ENCODE data around the gene IDH3B. TPM values are rescaled to one million over a fixed set of nuclear protein-coding genes. Genes with fewer than 3 reads are reported as not detected.

The IDH3B gene
- total and polyA plus RNA-seq, 2 of the 13 experiments (the other 11 are each of a cell fraction or from before 2014, with no cell fraction given), result 215 to 254 TPM

DNA sequence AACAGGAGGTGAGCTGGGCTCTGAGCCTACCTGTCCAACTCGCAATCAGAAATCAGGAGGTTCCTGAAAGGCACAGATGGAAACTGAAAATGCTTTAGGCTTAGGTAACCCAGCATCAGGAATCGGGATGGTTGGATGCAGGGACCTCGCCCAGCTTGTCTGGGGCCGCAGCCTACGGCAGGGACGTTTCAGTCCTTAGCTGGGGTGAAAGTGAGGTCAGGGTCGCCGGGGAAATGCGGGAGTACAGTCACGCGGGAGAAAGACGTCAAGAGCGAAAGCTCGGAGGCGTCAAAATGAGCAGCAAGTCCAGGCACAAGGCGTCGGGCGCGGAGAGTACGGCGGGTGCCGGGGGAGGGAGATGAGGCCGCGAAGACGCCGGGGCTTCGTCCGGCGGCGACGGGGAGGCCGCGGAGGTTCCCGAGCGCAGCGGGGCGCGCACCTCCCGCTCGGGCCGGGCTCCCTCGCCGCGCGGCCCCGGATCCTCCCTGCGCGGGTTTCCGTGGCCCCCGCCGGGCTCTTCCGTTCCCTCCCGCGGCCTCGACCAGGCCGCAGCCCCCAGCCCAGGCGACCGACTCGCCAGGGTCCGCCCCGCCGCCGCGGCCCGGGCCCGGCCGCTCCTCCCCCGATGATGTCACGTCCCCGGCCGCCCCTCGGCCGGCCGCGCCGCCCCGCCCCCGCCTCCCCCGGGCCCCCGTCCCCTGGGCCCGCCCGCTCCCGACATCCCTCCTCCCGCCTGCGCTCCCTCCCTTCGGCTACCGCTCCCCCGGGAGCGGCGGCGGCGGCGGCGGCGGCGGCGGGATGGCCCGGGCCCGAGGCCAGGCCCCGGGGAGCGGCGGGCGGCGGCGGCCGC lies 28.2 kb upstream of the IDH3B start, which contains the start of gene EBF4 (continued):
- TF ChIP-seq, protein P1, sequence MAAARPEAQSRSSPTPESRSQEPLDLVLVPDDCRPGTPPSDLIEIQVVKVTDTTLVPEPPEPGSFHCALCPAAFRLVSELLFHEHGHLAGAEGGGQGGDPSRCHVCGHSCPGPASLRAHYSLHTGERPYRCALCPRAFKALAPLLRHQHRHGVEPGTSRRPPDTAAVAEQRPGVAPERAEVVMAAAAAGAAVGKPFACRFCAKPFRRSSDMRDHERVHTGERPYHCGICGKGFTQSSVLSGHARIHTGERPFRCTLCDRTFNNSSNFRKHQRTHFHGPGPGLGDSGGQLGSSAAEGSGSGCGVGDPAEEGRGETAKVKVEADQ (CRISPR knock-in tag; IDR thresholded peaks at IDR 0.05; ENCODE audit: borderline replicate concordance), result no peak
- TF ChIP-seq PLRG1 (conservative IDR thresholded peaks at IDR 0.05), result no peak
- TF ChIP-seq, protein P2, sequence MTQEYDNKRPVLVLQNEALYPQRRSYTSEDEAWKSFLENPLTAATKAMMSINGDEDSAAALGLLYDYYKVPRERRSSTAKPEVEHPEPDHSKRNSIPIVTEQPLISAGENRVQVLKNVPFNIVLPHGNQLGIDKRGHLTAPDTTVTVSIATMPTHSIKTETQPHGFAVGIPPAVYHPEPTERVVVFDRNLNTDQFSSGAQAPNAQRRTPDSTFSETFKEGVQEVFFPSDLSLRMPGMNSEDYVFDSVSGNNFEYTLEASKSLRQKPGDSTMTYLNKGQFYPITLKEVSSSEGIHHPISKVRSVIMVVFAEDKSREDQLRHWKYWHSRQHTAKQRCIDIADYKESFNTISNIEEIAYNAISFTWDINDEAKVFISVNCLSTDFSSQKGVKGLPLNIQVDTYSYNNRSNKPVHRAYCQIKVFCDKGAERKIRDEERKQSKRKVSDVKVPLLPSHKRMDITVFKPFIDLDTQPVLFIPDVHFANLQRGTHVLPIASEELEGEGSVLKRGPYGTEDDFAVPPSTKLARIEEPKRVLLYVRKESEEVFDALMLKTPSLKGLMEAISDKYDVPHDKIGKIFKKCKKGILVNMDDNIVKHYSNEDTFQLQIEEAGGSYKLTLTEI (CRISPR knock-in tag; conservative IDR thresholded peaks at IDR 0.05), result no peak
- no peak for TF ChIP-seq KLF12 (CRISPR knock-in tag; IDR thresholded peaks at IDR 0.05; ENCODE audit: borderline replicate concordance)
- TF ChIP-seq SALL2 (CRISPR knock-in tag; IDR thresholded peaks at IDR 0.05), result peak; percentile 13
- no peak for TF ChIP-seq KAT8 (CRISPR knock-in tag; IDR thresholded peaks at IDR 0.05)
- no peak for TF ChIP-seq NCOA5 (CRISPR knock-in tag; IDR thresholded peaks at IDR 0.05)
- no peak for TF ChIP-seq HNRNPUL1 (IDR thresholded peaks at IDR 0.05; ENCODE audit: low read depth, low read length)
- no peak for TF ChIP-seq SMARCC2 (IDR thresholded peaks at IDR 0.05)
- TF ChIP-seq FOXK1 (CRISPR knock-in tag; IDR thresholded peaks at IDR 0.05; ENCODE audit: borderline replicate concordance, low read depth), result no peak
- TF ChIP-seq ZNF777 (CRISPR knock-in tag; IDR thresholded peaks at IDR 0.05), result peak; percentile 97
- TF ChIP-seq, protein P3, sequence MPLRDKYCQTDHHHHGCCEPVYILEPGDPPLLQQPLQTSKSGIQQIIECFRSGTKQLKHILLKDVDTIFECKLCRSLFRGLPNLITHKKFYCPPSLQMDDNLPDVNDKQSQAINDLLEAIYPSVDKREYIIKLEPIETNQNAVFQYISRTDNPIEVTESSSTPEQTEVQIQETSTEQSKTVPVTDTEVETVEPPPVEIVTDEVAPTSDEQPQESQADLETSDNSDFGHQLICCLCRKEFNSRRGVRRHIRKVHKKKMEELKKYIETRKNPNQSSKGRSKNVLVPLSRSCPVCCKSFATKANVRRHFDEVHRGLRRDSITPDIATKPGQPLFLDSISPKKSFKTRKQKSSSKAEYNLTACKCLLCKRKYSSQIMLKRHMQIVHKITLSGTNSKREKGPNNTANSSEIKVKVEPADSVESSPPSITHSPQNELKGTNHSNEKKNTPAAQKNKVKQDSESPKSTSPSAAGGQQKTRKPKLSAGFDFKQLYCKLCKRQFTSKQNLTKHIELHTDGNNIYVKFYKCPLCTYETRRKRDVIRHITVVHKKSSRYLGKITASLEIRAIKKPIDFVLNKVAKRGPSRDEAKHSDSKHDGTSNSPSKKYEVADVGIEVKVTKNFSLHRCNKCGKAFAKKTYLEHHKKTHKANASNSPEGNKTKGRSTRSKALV (CRISPR knock-in tag; IDR thresholded peaks at IDR 0.05), result peak; percentile 66; the same call in 1 of the 2 replicates
- TF ChIP-seq ATF7-NPFF (CRISPR knock-in tag; IDR thresholded peaks at IDR 0.05; ENCODE audit: low read depth), result peak; percentile 87; the same call in 1 of the 2 replicates
- no peak for TF ChIP-seq ARID2 (CRISPR knock-in tag; IDR thresholded peaks at IDR 0.05; ENCODE audit: borderline replicate concordance)
- TF ChIP-seq ZNF530 (CRISPR knock-in tag; IDR thresholded peaks at IDR 0.05; ENCODE audit: low read depth), result 0 out of 2 replicates have a peak, but pooled peaks have one; percentile 40
- no peak for TF ChIP-seq ZNF234 (CRISPR knock-in tag; conservative IDR thresholded peaks at IDR 0.05)
- TF ChIP-seq SIX4 (CRISPR knock-in tag; IDR thresholded peaks at IDR 0.05), result no peak
- TF ChIP-seq ZNF547 (CRISPR knock-in tag; IDR thresholded peaks at IDR 0.05), result no peak
- no peak for TF ChIP-seq MLLT10 (CRISPR knock-in tag; IDR thresholded peaks at IDR 0.05)
- TF ChIP-seq ZNF367 (CRISPR knock-in tag; IDR thresholded peaks at IDR 0.05; ENCODE audit: borderline replicate concordance), result no peak
- TF ChIP-seq, protein P4, sequence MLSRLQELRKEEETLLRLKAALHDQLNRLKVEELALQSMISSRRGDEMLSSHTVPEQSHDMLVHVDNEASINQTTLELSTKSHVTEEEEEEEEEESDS (CRISPR knock-in tag; IDR thresholded peaks at IDR 0.05; ENCODE audit: borderline replicate concordance), result no peak
- TF ChIP-seq, protein P5, sequence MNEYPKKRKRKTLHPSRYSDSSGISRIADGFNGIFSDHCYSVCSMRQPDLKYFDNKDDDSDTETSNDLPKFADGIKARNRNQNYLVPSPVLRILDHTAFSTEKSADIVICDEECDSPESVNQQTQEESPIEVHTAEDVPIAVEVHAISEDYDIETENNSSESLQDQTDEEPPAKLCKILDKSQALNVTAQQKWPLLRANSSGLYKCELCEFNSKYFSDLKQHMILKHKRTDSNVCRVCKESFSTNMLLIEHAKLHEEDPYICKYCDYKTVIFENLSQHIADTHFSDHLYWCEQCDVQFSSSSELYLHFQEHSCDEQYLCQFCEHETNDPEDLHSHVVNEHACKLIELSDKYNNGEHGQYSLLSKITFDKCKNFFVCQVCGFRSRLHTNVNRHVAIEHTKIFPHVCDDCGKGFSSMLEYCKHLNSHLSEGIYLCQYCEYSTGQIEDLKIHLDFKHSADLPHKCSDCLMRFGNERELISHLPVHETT (CRISPR knock-in tag; conservative IDR thresholded peaks at IDR 0.05), result no peak
- TF ChIP-seq SRSF9 (IDR thresholded peaks at IDR 0.05; ENCODE audit: borderline replicate concordance, insufficient read depth, low read depth, low read length, poor library complexity, severe bottlenecking), result no peak
- no peak for TF ChIP-seq ZNF549 (CRISPR knock-in tag; IDR thresholded peaks at IDR 0.05)
- TF ChIP-seq ZNF292 (CRISPR knock-in tag; IDR thresholded peaks at IDR 0.05; ENCODE audit: borderline replicate concordance, low read depth), result no peak

Data from HepG2 (cell line).